Transverse colon (tissue), 4 donors: ENCODE results near the gene CASP9. TPM values are rescaled to one million over a fixed set of nuclear protein-coding genes. Genes with fewer than 3 reads are reported as not detected.
"Not testable (repeated sequence)": the region's sequence is repeated elsewhere in the genome, so short reads cannot be mapped to it uniquely, and the experiment has no call there.

Source experiments
- DNase-seq: peaks from one replicate; pipeline ENCODE4 v3.0.0-alpha.2; 2019
- H3K27ac ChIP-seq, 4 donors: fragments of 200-600 bp; sonication (generic); 2 replicates each; pipeline ENCODE4 v1.5.1; 2016 to 2018; ENCODE audit warnings: inconsistent platforms in 4 of 4
- H3K27me3 ChIP-seq: fragments of 200-600 bp; sonication (generic); 2 replicates; pipeline ENCODE4 v1.5.1; 2017; ENCODE audit warnings: inconsistent platforms
- H3K36me3 ChIP-seq, 4 donors: fragments of 200-600 bp; sonication (generic); 2 replicates each; pipeline ENCODE4 v1.5.1; 2017 to 2019; ENCODE audit warnings: inconsistent platforms in 4 of 4
- H3K4me1 ChIP-seq, 4 donors: fragments of 200-600 bp; sonication (generic); 2 replicates each; pipeline ENCODE4 v1.5.1; 2017 to 2020; ENCODE audit warnings: inconsistent platforms in 4 of 4
- H3K4me3 ChIP-seq, 4 donors: fragments of 200-600 bp; sonication (generic); 1 replicate in 1 of 4; 2 replicates in 3 of 4; pipeline versions ENCODE4 v1.5.1 to v1.6.1; 2017 to 2019; ENCODE audit warnings: inconsistent platforms in 4 of 4
- H3K9me3 ChIP-seq, 2 donors: fragments of 200-600 bp; sonication (generic); 2 replicates each; pipeline ENCODE4 v1.5.1; 2017 to 2019; ENCODE audit warnings: inconsistent platforms in 2 of 2
- CTCF ChIP-seq, 5 experiments: fragments of 200-600 bp in 3 of 5; fragments of 450-650 bp in 2 of 5; sonication (generic) in 3 of 5; IDR thresholded peaks; 1 replicate in 2 of 5; 2 replicates in 3 of 5; pipeline ENCODE4 v1.5.1; 2016 to 2017; ENCODE audit warnings: antibody characterized with exemption in 5 of 5, inconsistent platforms in 3 of 5, mild to moderate bottlenecking in 2 of 5, moderate library complexity in 1 of 5
- EP300 ChIP-seq: sonication (generic); formaldehyde crosslinking; IDR thresholded peaks from one replicate; pipeline ENCODE4 v1.6.1; 2017; ENCODE audit warnings: antibody characterized with exemption, low read depth
- POLR2A ChIP-seq: fragments of 450-650 bp; IDR thresholded peaks from one replicate; pipeline ENCODE4 v1.6.1; 2016; ENCODE audit warnings: antibody characterized with exemption, mild to moderate bottlenecking, moderate library complexity
- POLR2AphosphoS5 ChIP-seq, 3 donors: sonication (generic); formaldehyde crosslinking; IDR thresholded peaks; one replicate each; pipeline ENCODE4 v1.6.1; 2016; ENCODE audit warnings: antibody characterized with exemption in 3 of 3
- WGBS, 2 donors: methylation state at CpG; one replicate each; pipeline ENCODE4 v1.1.5; 2018; ENCODE audit warnings: low coverage in 1 of 2; 5-methylcytosine and 5-hydroxymethylcytosine counted together
- in situ Hi-C, 4 donors: fragments of 200-750 bp; cut with MboI; loops; one replicate each; pipeline versions ENCODE4 v1.15.0 to v1.15.1; 2017; ENCODE audit warnings: low sequenced_read_pairs in 3 of 4, low pct_ligation_motif_present in 1 of 4, low pct_unique_long_range_greater_than_20kb in 1 of 4
- intact Hi-C: fragments of 100-400 bp; cut with DNase I; formaldehyde crosslinking; loops from one replicate; pipeline ENCODE4 v1.15.1; 2023; ENCODE audit warnings: low total_unique reads
- total RNA-seq, 4 donors: library from RNA; depleted of rRNA; stranded (reverse); fragments of >200 nt; gene quantifications; one replicate each; pipeline ENCODE4 v1.1.0, GENCODE V29; 2016

CASP9 gene
- total RNA-seq, 4 donors from 2014 or later = 19.1 to 151 (median 25.2) TPM

- in situ Hi-C loops = no loop called here
- DNase-seq = no peak
- WGBS, 2 donors = 84 to 89% methylated on average over 9 of the region's 9 CpGs
Observed at GRCh38 chr1:15460708-15461095, 63.3 kb downstream of the CASP9 start.

DNA sequence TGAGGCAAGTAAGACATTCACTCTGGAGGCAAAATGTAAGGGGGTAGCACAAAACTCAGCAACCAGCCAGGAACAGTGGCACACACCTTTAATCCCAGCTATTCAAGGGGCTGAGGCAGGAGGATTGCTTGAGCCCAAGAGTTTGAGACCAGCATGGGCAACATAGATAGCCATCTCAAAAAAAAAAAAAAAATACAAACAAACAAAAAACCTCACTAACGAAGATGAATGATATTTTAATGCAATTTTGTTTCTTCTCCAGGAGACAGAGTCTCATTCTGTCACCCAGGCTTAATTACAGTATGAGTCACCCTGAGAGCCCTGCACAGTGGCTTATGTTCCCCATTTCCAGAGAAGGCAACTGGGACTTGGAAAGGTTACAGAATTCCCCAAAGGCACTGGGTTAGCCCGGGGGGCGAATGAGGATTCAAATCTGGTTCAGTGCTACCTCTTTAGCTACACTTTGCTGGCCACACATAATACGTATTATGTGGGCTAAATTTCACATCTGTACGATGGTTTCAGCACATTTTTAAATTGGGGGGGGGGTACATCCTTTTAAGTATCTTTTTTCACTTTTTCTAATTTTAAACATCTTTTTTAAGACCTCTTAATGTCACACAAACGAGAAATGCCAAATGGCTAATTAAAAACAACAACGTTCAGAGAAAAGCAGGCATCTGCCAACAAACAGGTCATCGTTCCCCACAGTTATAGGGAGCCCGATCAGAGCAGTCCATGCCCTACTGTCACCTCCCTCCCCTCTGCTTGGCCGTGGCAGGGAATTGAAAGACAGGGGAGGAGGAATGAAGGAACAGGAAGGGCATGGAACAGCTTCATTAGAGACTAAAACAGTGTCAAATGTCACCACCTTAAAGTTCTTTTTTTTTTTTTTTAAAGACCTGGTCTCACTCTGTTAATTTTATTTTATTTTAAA lies 64.0 kb downstream of the CASP9 start:
- intact Hi-C loops (no loop called here), in situ Hi-C loops (no loop called here)
- no peaks in the 10 kb centered on the region for H3K36me3 ChIP-seq
- H3K4me1 ChIP-seq = no peaks in the 10 kb centered on the region
- H3K4me3 ChIP-seq = no peak overlapping the region
- 56 to 63% methylated on average over 8 to 10 of the region's 10 CpGs for WGBS, 2 donors
- TF ChIP-seq EP300 (no peak), POLR2A (no peak), POLR2AphosphoS5 (IDR thresholded peaks at IDR 0.05) (no peak), CTCF (IDR thresholded peaks at IDR 0.05) (no peak)
- DNase-seq = no peak
- no peak overlapping the region for H3K27ac ChIP-seq
- H3K9me3 ChIP-seq = no peaks in the 10 kb centered on the region
- no peaks in the 10 kb centered on the region for H3K27me3 ChIP-seq

More at GRCh38 chr1:15460708-15461095, 63.3 kb downstream of the CASP9 start:
- no peak for TF ChIP-seq POLR2A
- TF ChIP-seq CTCF (IDR thresholded peaks at IDR 0.05) = no peak
- no peak for TF ChIP-seq EP300
- no peak for TF ChIP-seq POLR2AphosphoS5 (IDR thresholded peaks at IDR 0.05)
- Histone ChIP-seq H3K4me3 (no peak overlapping the region), H3K4me1 (no peaks in the 10 kb centered on the region), H3K9me3 (no peaks in the 10 kb centered on the region), H3K36me3 (no peaks in the 10 kb centered on the region), H3K27ac (no peak overlapping the region), H3K27me3 (no peaks in the 10 kb centered on the region)
- intact Hi-C loops = no loop called here

- H3K4me3 ChIP-seq, H3K27ac ChIP-seq, in situ Hi-C loops, H3K4me1 ChIP-seq, H3K9me3 ChIP-seq, H3K27me3 ChIP-seq, DNase-seq, intact Hi-C loops, H3K36me3 ChIP-seq: not testable (repeated sequence)
- WGBS, 2 donors = 90% methylated on average over 4 of the region's 4 CpGs; no CpG with 5 or more reads in 1 of the 2 donors
Observed at GRCh38 chr1:15458388-15458787, 65.6 kb downstream of the CASP9 start.

DNA sequence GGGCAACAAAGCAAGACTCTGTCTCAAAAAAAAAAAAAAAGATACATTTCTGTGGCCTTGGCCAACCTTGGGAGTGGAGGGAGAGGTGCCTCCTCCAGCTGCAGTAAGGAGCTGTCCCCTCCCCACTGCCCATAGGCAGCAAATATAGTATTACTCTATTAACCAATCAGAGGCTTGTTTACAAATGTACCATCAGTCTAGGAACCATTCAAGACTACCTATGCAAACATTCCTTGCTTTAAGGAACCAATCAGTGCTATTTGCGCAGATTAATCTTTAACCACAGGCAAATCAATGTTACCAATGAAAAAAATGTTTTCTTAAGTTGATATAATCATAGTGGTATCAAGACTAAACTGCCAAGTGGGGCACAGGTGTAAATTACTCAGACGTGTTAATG lies 66.4 kb downstream of the CASP9 start:
- TF ChIP-seq CTCF (IDR thresholded peaks at IDR 0.05) = no peak
- TF ChIP-seq POLR2AphosphoS5 (IDR thresholded peaks at IDR 0.05) = no peak
- TF ChIP-seq POLR2A = no peak
- no peak for TF ChIP-seq EP300
- Histone ChIP-seq H3K36me3 (no peaks in the 10 kb centered on the region), H3K4me1 (no peaks in the 10 kb centered on the region), H3K4me3 (no peak overlapping the region), H3K9me3 (no peaks in the 10 kb centered on the region), H3K27me3 (no peaks in the 10 kb centered on the region), H3K27ac (no peak overlapping the region)
- intact Hi-C loops (no loop called here), in situ Hi-C loops (no loop called here)
- DNase-seq = no peak
- 63 to 75% methylated on average over 2 of the region's 2 CpGs for WGBS, 2 donors
